Stimulated activated CD8-positive, alpha-beta memory T cell treated with anti-CD3 and anti-CD28 coated beads, Interleukin-15, amount 100 ng/mL, for 4 hours (primary cell): ENCODE results near the gene SORCS2.

ENCODE experiments used
- DNase-seq, 2 donors: peaks; one replicate each; pipeline ENCODE4 v3.0.0-alpha.2; 2020; ENCODE audit warnings: low read depth in 2 of 2

The SORCS2 gene

DNA sequence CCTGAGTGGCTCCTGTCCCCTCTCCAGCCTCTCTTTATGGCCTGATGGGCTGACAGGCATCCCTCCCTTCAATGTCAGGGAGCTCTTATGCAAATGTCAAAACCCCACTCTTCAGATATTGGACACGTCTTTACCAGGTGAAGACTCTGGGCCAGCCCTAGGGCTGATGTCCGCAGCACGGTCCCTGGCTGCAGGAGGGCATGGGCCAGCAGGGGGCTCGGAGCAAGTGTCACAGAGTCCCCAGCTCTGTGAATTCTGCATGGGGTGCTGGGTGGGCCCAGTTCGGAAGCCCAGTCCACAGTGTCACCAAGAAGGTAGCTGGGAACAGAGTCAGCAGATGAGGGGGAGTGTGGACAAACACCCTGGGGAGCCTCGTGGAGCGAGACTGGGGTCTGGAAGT, 282.0 kb downstream of the SORCS2 start:
- DNase-seq, result no peak

DNA sequence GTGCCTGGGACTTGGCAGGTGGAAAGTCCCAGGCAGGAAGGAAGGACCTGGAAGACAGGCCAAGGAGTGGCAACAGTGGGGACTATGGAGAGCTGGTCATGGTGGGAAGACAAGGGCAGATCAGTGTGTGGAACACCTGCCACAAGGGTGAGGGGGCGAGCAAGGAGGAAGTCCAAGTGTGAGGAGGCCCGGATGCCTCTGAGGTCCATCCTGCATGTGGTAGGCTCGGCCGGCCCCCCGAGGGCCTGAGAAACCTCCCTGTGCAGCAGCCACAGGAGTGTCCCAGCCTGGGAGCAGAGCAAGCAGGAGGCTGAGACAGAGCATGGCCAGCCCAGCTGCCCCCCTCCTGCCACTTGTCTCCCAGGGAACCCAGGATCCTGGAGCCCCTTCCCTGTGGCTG, 282.9 kb downstream of the SORCS2 start:
- no peak for DNase-seq

DNA sequence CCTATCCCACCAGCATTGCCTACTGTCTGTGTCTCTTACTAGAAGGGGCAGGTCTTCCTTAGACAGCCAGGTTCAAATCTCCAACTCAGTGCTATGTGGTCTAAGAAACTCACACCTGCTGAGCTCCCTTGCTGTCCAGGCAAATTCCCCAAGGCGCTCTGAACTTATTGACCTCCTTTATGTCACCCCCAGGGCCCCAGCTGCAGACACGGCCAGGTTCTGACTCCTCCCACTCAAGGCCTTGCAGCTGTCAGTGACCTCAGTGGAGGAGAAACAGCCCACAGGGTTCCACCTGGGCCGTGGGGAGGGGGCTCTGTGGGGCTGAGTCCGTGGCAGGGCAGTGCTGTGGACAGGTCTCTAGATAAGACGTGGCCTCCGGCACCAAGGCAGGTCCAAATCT, 284.5 kb downstream of the SORCS2 start:
- DNase-seq, result no peak

DNA sequence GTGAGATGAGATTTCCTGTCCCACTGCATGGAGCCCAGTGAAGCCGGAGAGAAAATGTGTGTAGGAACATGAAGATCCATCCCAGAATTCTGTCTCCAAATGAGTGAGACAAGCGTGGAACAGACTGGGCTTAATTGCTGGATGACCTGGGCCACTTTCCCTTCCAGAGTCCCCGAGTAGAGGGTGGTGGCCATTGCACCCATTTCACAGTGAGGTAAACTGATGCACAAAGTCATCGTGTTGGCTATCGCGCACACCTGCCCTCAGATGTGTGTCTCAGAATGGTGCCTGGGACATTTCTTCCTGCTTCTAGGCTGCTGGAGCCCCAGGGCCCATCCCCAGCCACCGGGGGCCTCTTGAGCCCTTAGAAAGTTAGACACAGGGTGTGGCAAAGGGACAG, 285.4 kb downstream of the SORCS2 start:
- DNase-seq, result no peak

DNA sequence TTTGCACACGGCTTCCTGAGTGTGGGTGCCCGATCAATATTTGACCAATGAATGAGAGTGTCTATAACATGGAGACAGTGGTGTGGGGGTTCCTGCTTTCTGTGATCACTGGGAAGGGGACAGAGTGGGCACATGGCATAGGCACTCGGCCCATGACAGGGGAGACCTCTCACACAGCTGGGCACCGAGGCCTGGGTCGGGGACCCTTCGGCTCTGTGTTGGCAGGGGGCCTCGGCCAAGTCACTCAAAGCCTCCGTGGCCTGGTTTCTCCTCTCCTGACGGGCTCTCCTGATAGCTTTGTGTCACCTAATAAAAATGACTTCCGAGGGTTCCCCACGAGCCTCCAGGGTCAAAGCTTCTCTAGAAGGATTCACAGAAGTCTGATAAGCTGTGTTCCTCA, 286.3 kb downstream of the SORCS2 start:
- DNase-seq, result no peak

DNA sequence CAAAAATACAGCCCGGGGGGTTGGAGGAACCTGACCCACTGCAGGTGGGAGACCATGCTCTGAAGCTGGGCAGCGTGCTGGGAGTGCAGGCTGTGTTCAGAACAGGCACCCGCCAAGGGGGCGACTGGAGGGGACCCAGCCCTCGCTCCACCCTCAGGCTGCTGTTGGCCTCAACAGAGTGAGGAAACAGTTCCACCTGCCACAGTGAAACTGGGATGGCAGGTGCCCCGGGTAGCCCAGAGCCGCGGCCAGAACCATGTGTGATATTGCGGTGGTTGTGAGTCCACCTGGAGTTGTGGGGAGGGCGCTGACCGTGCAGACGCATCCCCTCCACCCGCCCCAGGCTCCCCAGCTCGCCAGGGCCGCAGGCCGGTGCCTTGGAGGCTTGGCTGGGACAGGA, 288.1 kb downstream of the SORCS2 start:
- DNase-seq, result no peak

DNA sequence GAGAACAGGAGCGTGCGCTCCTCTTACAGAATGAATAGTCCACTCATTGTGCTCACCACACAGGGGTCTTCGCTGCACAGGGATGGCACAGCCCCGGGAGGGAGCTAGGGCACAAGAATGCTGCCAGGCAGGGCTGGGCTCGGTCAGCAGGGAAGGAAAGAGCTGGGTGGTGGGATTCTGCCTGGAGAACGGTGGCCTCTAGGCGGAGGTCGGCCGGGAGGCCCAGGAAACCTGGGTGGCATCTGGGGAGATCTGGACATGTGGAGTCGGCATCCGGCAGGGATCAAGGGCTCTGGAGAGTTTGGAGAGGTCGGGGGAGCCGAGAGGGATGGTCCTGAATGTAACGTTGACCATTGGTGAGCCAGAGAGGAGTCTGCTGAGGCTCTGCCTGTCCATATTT, 288.9 kb downstream of the SORCS2 start:
- no peak for DNase-seq

DNA sequence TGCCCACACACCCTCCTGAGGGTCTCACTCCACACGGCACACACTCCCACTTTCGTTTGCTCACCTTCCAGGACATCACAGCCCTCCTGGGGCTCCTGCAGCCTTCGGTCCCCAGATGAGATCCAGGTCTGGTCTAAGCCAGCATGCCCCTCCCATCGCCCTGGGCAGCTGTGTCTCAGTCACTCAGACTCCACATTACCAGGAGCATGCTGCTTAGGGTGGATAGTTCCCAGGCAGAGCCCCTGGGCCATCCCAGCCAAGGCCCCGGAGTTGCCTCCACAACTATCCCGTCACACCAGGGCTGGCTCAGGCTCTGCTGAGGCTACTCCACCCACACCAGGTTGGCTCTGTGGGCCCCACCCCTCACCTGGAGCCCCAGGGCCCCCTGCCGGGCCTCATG, 292.8 kb downstream of the SORCS2 start:
- DNase-seq, result no peak

DNA sequence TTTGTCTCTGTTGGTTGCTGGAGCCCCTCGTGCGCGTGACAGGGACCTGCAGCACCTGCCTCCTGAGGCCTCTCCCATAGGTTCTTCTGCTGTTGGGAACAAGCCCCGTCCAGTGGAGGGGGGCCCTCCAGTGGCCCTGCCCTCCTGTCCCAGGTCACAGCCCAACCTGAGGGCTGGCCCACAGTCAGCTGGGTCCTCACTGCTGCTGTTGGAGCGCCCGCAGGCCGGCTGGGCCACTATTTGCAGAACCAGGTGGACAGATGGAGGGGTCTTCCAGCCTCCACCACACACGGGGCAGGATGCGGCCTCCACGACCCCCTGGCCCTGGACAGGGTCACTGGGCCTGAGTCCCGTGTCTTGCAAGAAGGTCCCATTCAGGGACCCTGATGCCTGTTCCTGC, 293.8 kb downstream of the SORCS2 start:
- no peak for DNase-seq

DNA sequence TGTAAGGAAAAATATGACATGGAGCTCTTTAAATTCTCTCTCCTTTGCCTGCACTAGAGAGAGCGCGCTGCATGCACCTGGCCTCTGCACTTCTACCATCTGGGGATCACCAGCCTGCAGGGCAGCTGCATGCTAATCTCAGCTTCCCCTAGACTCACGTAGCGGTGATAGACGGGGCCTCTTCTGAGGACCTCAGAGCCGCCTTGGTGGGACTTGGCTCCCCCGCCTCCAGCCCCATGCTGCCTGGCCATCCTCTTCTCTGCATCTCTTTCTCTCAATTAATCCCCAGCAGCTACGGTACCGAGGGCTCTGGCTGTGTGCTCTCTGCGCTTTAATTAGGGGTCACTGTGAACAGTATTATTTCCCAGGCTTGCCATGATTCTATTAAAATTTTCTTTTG, 295.2 kb downstream of the SORCS2 start:
- no peak for DNase-seq

DNA sequence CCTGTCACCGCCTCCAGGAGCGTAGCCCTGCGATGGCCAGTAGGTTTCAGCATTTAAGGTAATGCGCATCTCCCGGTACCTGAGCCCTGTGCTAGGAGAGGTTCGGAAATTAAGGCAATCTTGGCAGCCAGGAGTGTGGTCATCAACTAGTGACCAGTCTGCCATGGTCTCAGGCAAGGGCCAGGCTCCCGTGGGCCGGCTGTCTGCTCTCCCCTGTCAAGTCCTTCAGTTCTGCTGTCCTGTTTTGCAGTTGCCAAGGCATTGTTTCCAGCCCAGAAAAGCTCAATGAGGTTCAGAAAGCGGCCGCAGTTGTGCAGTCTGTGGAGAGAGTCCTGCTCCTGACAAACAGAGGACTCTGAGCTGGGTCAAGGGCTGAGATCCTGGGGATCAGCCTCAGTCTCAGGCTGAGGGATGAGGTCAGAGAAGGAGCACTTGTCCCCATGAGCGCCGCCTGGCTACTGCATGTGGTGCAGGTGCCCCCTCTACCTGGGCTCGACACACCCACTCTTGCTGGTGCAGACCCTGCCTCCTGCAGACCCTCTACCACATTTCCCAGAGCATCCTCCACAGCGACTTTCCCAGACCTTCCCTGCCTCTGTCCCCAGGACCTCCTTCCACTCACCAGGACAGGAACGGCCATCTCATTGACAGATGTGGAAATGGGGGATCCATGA, 295.8 kb downstream of the SORCS2 start:
- DNase-seq, result no peak

DNA sequence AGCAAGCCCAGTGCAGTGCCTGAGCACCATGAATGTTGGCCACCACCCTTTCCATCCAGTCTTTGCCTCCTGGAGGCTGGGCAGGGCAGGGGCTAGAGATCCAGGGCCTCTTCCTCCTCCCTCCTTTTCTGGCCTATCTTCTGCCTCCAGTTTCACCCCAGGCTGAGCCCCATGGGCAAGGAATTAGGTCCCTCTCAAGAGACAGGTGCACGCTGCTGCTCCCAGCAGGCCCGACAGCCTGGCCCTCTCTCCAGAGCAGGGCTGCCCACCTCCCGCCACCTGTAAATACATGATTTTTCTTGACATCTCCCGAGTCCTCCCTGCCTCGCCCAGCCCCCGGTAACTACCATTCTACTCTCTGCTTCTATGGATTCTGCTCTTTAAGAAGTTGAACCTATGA, 299.6 kb downstream of the SORCS2 start:
- no peak for DNase-seq

DNA sequence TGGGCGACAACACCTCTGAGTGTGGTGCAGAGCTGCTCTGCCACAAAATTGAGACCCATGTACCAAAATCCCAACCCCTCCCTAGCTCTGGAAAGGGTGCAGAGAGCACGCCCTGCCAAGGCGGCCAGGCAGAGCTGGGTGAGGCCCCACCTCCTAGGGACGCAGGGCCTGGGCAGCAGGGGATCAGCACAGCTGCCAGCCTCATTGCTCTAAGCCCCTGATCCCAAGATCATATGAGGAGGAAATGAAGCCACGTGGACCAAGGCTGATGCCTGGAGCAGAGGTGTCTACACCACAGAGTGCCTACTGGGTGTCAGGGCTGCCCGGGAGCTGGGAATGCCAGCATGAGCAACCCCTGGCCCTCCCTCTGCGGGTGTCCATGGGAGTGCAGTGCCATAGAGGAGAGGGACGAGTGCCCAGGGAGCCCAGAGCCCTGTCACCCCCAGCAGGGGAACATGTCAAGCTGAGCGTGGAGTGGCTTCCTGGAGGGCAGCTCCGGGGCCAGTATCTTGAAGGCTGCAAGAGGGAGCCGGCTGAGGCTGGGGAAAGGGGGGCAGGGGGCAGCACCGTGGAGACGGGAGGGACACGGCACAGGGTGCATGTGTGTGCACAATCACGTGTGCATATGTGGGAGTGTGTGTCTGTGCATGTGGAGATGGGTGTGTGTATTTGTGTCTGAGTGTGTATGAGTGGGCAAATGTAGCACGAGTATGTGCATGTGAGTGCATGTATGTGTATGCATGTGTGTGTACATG, 306.3 kb downstream of the SORCS2 start:
- no peak for DNase-seq

DNA sequence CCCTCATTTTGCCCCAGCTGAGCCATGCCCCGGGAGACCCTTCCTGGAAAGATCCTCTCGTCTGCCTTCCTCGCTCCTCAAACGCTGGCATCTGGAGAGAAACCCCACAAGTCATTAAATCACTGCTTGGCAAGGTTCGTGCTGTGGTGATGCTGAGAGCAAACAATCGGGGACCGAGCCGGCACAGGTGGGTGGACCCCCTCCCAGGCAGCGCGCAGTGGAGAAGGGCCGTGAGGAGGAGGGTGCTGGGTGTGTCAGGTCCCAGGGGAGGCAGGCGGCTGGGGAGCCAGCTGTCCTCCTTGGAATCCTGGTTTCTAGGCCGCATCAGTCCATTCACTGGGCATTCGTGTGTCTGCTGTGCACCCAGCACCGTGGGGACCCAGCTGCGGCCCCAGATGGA, 307.3 kb downstream of the SORCS2 start:
- DNase-seq, result no peak

DNA sequence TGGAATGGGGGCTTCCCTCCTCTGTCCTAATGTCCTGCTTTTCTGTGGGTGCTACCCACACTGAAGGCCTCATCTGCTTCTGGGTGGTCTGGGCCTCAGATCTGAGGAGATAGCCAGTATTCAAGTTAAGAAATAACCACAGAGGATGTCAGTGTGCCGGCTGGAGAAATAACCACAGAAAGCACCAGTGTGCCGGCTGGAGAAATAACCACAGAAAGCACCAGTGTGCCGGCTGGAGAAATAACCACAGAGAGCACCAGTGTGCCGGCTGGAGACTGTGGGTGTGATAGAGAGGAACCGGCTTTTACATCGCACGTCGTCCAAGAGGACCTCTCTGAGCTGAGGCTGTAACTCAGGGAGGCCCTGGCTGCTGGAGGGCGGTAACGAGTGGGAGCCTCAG, 308.1 kb downstream of the SORCS2 start:
- no peak for DNase-seq

DNA sequence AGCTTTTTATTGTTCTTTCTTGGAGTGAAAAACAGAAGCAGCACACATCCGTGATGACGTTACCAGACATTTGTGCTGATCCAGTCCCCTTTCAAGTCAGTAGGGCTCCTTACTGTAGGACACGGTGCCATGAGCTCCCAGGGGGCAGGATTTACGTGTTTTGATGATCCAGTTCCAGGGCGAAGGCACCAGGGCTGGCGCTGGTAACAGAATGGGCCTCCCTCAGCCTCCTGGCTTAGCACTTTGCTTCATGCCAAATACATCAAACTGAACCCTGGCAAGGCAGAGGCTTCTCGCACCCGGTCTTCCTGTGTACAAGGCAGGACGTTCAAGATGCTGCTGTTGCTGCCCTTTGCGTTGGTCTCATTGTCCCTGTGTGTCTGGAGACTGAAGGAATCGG, 309.0 kb downstream of the SORCS2 start:
- DNase-seq, result no peak

DNA sequence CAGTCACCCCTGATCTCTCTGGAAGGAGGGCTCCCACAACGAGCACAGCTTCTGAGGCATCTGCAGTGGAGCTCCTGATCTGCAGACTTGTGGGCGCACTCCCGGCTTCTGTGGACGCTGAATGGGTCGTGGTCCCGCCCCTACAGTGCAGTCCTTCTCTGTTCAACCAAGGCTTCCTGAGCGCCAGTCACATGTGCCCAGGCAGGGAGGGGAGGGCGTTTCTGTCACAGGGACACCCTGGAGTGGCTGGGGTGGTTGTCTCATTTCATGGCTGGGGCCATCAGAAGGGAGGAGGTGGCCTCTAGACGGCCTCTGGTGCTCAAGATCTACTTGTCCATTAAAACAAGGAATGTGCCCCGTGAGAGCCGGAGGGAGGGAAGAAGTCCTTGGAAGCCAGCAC, 309.5 kb downstream of the SORCS2 start:
- no peak for DNase-seq

DNA sequence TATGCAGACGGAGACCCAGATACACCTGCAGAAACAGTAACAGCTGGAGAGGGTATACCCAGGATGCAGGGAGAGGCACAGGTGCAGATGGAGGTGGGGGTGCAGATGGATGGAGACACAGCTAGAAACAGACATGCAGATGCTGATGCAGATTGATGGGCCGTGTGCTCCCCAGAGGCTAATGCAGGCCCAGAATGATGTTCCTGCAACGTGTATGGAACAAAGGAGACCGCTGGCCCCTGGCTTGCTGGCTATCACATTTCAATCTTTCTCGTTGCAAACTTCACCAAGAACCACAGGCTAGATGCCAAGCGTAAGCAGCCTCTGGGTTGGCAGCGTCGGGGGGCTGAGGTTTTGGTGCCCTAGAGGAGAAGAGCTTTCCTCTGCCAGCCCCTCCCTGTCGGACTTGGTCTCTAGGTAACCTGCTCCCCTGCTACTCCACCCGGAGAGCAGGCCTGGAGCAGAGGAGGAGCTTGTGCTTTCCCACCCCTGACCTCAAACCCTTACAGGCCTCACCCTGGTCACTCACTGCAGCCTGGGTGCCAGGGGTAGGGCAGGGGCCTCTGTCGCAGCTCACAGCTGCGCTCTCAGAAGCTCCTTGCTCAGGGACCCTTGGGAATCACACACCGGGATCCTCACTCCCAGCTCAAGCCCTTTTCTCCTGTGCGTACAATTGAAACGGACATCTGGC, 311.4 kb downstream of the SORCS2 start:
- DNase-seq, result no peak

DNA sequence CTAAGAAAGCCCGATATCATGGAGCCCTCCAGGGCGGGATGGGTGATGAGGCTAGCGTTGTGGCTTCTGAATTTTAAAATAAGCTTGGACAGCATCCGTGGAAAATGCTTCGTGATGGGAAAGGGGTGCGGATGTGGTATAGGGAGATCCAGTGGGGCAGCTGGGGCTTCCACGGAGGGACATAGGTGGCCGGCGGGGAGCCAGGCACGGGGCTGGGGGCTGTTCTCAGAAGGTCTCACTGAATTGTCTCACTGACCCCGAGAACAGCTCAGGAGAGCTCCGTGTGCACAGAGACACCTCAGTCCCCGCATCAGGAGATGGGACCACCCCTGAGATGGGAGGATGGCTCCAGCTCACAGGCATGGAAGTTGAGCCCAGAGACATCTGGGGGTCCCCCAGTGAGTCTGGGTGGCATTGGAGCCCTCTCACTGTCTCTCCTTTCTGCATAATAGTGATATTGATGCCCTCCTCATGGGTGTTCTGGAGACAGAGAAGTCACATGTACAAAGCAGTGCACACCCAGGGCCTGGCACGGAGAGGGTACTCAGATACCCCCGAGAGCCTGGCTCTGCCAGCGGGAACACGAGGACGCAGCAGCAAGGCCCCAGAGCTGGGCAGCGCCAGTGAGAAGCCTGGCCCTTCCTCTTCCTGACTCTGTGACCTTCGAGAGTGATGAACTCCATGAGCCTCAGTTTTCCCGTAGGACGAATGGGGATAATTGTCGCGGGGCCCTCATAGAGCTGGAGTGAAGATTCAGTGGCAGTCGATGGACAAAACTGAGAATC, 313.0 kb downstream of the SORCS2 start:
- no peak for DNase-seq

DNA sequence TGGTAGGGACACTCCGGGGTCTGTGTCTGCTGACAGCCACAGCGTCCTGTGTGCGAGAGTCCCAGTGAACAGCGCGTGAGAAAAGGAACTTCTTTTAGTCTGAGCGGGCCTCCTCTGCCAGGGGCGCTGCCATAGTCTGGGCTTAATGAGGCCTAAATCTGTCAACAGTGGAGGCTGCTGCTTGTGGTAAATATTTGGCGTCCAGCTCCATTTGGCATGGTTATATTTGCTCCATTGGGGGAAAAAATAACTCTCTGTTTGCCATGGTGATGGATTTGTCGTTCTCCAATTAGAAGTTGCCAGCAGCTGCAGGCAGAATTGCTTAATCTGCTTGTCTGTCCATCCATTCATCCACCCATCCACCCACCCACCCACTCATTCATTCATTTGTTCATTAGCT, 313.8 kb downstream of the SORCS2 start:
- no peak for DNase-seq

DNA sequence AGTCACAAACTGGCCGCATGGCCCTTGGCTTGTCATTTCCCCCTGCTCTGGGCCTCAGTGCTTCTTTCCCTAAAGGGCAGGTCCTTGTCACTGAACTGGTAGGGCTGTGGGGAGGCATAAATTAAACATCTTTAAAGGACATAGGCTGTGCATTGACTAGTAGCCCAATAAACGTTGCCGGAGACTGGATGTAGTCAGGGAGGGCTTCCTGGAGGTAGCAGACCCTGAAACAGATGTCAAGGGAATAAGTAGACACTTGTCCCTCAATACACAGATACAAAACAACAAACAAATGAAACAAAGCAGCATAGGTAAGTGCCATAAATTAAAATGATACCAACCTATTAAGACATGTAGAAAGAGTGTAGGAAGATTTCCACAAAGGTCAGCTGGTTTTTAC, 314.2 kb downstream of the SORCS2 start:
- DNase-seq, result no peak

DNA sequence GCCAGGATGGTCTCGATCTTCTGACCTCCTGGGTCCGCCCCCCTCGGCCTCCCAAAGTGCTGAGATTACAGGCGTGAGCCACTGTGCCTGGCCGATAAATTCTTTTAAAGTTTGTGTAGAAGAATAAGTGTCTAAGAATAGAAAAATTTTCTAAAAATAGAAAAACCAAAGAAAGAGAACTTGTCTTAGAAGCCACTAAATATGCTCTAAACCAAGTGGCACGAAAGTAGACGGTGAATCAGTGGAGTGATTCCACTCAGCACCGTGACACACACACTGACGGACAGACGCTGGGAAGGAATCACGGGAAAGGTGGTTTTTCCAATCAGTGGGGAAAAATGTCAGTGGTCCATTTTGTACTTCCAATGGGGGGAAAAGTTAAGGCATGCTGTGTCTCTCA, 315.0 kb downstream of the SORCS2 start:
- no peak for DNase-seq
